ENCODE results near the gene PRLR. TPM values are rescaled to one million over a fixed set of nuclear protein-coding genes. Genes with fewer than 3 reads are reported as not detected.
"Not testable (repeated sequence)": the region's sequence is repeated elsewhere in the genome, so short reads cannot be mapped to it uniquely, and the experiment has no call there.

The PRLR gene
- total RNA-seq, 1 donor from 2014 or later, result 0.21 TPM

- no peak for TF ChIP-seq CTCF (IDR thresholded peaks at IDR 0.05; ENCODE audit: unreplicated experiment)
- no peaks in the 10 kb centered on the region for H3K36me3 Mint-ChIP-seq (ENCODE audit: low read depth, unreplicated experiment)
- no peak overlapping the region for H3K27ac Mint-ChIP-seq (ENCODE audit: unreplicated experiment)
- no peak overlapping the region for H3K4me3 Mint-ChIP-seq (ENCODE audit: unreplicated experiment)
- DNase-seq (ENCODE audit: low spot score), result no peak
- no peaks in the 10 kb centered on the region for H3K9me3 Mint-ChIP-seq (ENCODE audit: unreplicated experiment)
- peaks cover 5% of the 10 kb centered on the region for H3K27me3 Mint-ChIP-seq (ENCODE audit: unreplicated experiment)
- peaks cover 7% of the 10 kb centered on the region for H3K4me1 Mint-ChIP-seq (ENCODE audit: unreplicated experiment)
Measured at GRCh38 chr5:35192506-35192905, 37.8 kb downstream of the PRLR start.

GRCh38 chr5:35189801-35190200 is 40.5 kb downstream of the PRLR start:
- H3K27me3 Mint-ChIP-seq (ENCODE audit: unreplicated experiment); H3K4me1 Mint-ChIP-seq (ENCODE audit: unreplicated experiment); H3K27ac Mint-ChIP-seq (ENCODE audit: unreplicated experiment); H3K4me3 Mint-ChIP-seq (ENCODE audit: unreplicated experiment); H3K9me3 Mint-ChIP-seq (ENCODE audit: unreplicated experiment); DNase-seq (ENCODE audit: low spot score); H3K36me3 Mint-ChIP-seq (ENCODE audit: low read depth, unreplicated experiment): not testable (repeated sequence)

- no peaks in the 10 kb centered on the region for H3K9me3 Mint-ChIP-seq (ENCODE audit: unreplicated experiment)
- H3K27ac Mint-ChIP-seq (ENCODE audit: unreplicated experiment), result no peak overlapping the region
- no peak overlapping the region for H3K4me3 Mint-ChIP-seq (ENCODE audit: unreplicated experiment)
Measured at GRCh38 chr5:35188031-35188457, 42.2 kb downstream of the PRLR start.

GRCh38 chr5:35187621-35188020 is 42.7 kb downstream of the PRLR start:
- H3K4me1 Mint-ChIP-seq (ENCODE audit: unreplicated experiment); H3K9me3 Mint-ChIP-seq (ENCODE audit: unreplicated experiment); H3K4me3 Mint-ChIP-seq (ENCODE audit: unreplicated experiment); H3K27me3 Mint-ChIP-seq (ENCODE audit: unreplicated experiment); H3K36me3 Mint-ChIP-seq (ENCODE audit: low read depth, unreplicated experiment); DNase-seq (ENCODE audit: low spot score); H3K27ac Mint-ChIP-seq (ENCODE audit: unreplicated experiment): not testable (repeated sequence)

More at GRCh38 chr5:35188031-35188457, 42.2 kb downstream of the PRLR start:
- H3K4me1 Mint-ChIP-seq (ENCODE audit: unreplicated experiment), result peaks cover 7% of the 10 kb centered on the region
- TF ChIP-seq CTCF (IDR thresholded peaks at IDR 0.05; ENCODE audit: unreplicated experiment), result no peak
- DNase-seq (ENCODE audit: low spot score), result no peak
- H3K36me3 Mint-ChIP-seq (ENCODE audit: low read depth, unreplicated experiment), result no peaks in the 10 kb centered on the region
- H3K27me3 Mint-ChIP-seq (ENCODE audit: unreplicated experiment), result peaks cover 2% of the 10 kb centered on the region

GRCh38 chr5:35186749-35187148 is 43.5 kb downstream of the PRLR start:
- Mint-ChIP-seq H3K4me1 (ENCODE audit: unreplicated experiment) (peaks cover 7% of the 10 kb centered on the region), H3K4me3 (ENCODE audit: unreplicated experiment) (no peak overlapping the region), H3K9me3 (ENCODE audit: unreplicated experiment) (no peaks in the 10 kb centered on the region), H3K27ac (ENCODE audit: unreplicated experiment) (no peak overlapping the region), H3K27me3 (ENCODE audit: unreplicated experiment) (peaks cover 2% of the 10 kb centered on the region), H3K36me3 (ENCODE audit: low read depth, unreplicated experiment) (no peaks in the 10 kb centered on the region)
- DNase-seq (ENCODE audit: low spot score), result no peak
- TF ChIP-seq CTCF (IDR thresholded peaks at IDR 0.05; ENCODE audit: unreplicated experiment), result no peak

- peaks cover 2% of the 10 kb centered on the region for H3K27me3 Mint-ChIP-seq (ENCODE audit: unreplicated experiment)
- no peak for TF ChIP-seq CTCF (IDR thresholded peaks at IDR 0.05; ENCODE audit: unreplicated experiment)
- H3K4me1 Mint-ChIP-seq (ENCODE audit: unreplicated experiment), result peaks cover 7% of the 10 kb centered on the region
- no peak for DNase-seq (ENCODE audit: low spot score)
- no peaks in the 10 kb centered on the region for H3K36me3 Mint-ChIP-seq (ENCODE audit: low read depth, unreplicated experiment)
- no peak overlapping the region for H3K4me3 Mint-ChIP-seq (ENCODE audit: unreplicated experiment)
- no peak overlapping the region for H3K27ac Mint-ChIP-seq (ENCODE audit: unreplicated experiment)
- H3K9me3 Mint-ChIP-seq (ENCODE audit: unreplicated experiment), result no peaks in the 10 kb centered on the region
Measured at GRCh38 chr5:35185518-35185917, 44.8 kb downstream of the PRLR start.
